Stimulated activated CD4-positive, alpha-beta T cell treated with anti-CD3 and anti-CD28 coated beads, Interleukin-1b, Interleukin-23, amount 100 ng/mL, for 4 hours (primary cell): Measurements from ENCODE around the gene ARRDC4.
"Not testable (repeated sequence)": the region's sequence is repeated elsewhere in the genome, so short reads cannot be mapped to it uniquely, and the experiment has no call there.

Experiments used
- DNase-seq, 2 donors: peaks; one replicate each; pipeline ENCODE4 v3.0.0-alpha.2; 2020; ENCODE audit warnings: low read depth in 2 of 2

The ARRDC4 gene

DNA sequence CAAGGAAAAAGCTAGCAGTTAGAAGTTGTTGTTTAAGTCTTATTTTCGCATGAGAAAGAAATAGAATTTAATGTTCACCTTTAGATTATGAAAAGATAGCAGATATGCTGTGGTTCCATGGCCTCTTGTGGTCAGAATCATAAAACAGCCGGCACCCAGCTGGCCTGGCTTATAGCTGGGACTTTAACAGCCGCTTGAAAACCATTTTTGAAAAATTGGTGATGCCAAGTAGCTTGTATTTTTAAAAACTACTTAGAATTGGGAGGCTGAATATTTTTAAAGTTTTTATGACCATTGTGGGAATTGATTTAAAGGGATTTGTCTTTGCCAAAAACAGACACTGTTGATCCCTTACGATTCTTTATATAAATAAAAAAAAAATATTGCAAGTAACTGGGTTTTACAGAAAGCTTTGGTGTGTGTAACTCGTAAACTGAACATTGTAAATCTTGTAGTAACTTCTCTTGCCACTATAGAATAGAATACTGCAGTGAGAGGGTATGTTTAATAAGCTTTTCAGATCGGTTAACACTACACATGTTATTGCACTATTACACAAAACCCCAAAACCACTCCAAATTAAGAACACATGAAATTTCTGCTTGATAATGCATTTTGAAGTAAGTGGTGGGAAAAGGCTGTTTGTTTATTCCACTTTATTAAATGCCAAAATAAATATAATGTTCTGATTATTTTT, 6.6 kb downstream of the ARRDC4 start:
- DNase-seq = no peak

GRCh38 chr15:97967881-97968280, 7.4 kb downstream of the ARRDC4 start:
- no peak for DNase-seq

DNA sequence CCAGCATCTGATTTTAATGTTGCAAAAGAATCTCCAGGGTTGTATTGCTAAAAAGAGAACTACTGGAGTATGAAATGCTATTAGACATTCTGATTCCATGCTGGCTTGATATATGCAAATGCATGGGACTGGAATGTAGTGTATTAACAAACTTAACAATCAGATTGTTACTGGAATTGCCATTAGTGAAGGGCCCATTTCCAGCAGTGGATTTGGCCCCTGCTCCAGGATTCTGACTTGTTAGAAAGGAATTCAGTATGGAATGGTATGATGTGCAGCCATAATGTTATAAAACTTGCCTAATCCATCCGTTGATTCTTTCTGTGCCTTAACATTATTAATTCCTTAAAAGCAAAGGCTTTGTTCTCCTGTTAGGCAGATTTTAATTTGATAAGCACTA, 7.9 kb downstream of the ARRDC4 start:
- no peak for DNase-seq

DNA sequence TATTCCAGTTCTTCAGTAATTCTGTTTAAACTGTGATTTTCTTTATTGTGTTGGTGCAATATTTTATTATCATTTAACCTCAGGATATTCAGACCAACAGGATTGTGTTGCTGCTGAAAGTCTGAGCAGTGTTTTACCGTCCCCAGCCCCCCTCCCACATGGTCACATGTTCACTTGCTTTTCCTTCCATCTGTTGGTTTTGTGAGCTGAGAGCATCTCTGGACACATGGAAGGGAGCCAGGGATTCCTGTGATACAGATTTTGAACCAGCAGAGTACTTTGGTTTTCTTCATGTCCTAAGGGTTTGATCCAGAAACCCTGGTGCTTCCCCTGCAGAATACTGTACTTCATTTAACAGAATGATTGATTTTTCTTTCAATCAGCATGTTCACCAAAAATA, 11.9 kb downstream of the ARRDC4 start:
- no peak for DNase-seq

DNA sequence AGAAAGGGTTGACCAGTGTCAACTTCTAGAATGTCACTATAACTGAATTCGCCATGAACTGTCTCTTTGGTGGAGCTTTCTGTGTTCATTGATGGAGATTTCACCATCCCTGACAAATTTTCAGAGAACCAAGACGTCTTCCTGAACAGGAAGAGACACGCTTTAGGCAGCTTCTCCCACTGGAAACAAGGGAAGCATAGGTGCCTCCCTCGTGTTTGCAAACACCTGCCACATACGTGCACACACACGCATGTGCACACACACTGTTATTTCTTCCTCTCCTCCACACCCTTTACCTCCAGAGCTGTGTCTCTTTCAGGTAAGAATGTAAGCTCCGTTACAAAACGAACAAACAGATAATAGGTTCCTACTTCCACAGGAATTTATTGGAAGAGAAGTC, 15.6 kb downstream of the ARRDC4 start:
- DNase-seq = no peak

GRCh38 chr15:97976766-97977503, 16.4 kb downstream of the ARRDC4 start:
- DNase-seq = no peak

- DNase-seq = no peak
These were observed 17.2 kb downstream of the ARRDC4 start for GRCh38 chr15:97977734-97978133.

DNA sequence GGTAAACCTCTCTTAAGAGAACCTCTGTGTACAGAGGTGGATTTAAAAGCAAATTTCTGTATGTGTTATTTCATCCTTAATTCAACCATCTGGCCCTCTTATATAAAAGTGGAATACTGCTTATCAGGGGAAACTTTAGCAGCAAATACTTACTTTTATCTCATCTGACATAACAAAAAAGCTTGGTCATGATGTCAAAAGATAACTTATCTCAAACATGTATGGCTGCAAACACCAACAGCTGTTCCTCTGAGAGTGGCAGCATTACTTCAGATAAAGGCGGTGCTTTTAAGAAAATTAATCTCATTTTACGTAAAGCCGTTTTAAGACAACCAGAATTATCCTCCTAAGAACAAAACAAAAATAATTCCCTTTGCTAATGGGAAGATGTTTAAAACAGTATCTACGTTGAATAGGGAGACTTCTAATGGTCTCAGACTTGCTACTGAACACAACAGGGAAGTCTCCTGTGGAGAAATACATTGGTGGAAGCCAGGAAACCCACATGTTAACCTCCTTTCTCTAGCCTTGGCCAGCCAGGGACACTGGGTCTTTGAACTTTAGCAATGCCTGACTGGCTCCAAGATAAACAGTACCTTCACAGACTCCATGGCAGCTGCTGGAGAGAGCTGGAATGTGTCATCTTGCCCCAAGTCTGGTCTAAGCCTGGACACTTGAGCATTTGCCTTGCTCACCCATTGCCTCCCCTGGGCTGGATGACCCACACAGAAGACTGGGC, 18.1 kb downstream of the ARRDC4 start:
- DNase-seq = no peak

DNA sequence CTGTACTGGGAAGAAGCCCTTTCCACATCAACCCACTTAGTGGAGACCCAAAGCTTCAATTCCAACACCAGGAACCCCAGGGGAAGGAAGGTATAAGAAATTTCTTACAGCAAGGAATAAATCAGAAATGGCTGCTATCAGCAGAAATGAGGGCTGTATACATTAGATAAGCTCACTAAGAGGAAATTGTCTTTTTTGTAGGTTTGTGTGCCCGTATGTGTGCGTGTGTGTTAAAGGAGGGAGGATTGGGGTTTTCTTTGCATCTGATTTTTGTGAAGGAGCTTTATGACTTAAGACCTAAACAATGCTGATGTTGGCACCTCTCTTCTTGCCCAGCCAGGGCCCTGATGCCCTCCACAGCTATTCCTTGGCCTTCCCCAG, 18.6 kb downstream of the ARRDC4 start:
- no peak for DNase-seq

- no peak for DNase-seq
These were observed 20.6 kb downstream of the ARRDC4 start for GRCh38 chr15:97981058-97981457.

DNA sequence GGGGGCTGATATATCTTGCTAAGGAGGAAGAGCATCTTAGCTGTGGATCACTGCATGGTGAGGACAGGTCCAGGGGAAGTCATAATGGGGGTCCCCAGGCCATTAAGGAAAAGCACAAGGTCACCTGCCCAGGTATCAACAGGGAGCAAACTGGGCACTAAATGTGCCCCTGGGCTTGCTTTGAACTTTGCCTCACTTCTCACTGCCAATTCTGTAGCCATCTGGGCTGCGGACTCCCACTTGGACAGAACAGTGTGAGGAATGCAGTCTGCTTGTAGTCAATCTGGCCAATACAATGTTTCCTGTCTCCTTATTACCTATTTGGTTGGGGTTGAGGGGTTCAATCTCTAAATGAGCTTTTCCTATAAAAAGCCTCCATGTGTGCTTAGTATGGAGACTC, 21.3 kb downstream of the ARRDC4 start:
- no peak for DNase-seq

DNA sequence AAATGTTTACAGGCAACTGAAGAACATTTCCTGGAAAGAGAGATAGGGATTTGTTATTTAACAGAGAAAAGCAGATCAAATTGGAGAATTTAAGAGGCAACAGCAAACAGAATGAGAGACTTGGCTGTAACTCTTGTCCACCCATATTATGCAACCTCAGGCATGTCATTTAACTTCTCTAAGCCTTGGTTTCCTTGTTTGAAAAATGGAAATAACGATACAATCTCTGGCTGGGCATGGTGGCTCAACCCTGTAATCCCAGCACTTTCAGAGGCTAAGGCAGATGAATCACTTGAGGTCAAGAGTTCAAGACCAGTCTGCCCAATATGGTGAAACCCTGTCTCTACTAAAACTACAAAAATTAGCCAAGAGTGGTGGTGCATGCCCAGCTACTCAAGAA, 23.7 kb downstream of the ARRDC4 start:
- no peak for DNase-seq

DNA sequence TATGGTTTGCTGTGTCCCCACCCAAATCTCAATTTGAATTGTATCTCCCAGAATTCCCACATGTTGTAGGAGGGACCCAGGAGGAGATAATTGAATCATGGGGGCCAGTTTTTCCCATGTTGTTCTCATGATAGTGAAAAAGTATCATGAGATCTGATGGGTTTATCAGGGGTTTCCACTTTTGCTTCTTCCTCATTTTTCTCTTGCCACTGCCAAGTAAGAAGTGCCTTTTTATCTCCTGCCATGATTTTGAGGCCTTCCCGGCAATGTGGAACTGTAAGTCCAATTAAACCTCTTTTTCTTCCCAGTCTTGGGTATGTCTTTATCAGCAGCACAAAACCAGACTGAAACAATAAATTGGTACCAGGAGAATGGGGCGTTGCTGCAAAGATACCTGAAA, 25.5 kb downstream of the ARRDC4 start:
- not testable (repeated sequence) for DNase-seq

GRCh38 chr15:97986781-97987180, 26.3 kb downstream of the ARRDC4 start:
- DNase-seq = no peak

- DNase-seq = no peak
These were observed 28.8 kb downstream of the ARRDC4 start for GRCh38 chr15:97989299-97989698.

GRCh38 chr15:97991972-97992541, 31.6 kb downstream of the ARRDC4 start:
- no peak for DNase-seq

GRCh38 chr15:97992823-97993222, 32.3 kb downstream of the ARRDC4 start:
- DNase-seq = no peak

DNA sequence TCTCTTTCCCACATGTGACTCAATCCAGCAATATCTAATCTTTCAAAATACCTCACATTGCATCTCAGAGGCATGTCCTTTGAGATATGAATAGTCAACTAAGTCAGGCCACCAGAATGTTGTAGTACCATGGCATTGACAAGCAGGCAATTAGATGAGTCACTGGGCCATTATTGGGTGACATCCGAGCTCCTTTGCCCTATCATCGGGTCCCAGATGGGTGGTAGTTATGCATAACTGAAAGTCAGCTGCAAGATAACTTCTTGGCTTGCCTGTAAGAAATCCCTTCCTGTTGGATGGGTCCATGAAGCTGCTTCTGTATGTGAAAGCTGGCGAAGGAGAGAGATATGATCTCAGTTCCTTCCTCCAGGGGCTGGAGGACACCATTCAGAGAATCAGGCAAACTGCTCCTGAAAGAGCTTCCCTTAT, 32.8 kb downstream of the ARRDC4 start:
- no peak for DNase-seq

DNA sequence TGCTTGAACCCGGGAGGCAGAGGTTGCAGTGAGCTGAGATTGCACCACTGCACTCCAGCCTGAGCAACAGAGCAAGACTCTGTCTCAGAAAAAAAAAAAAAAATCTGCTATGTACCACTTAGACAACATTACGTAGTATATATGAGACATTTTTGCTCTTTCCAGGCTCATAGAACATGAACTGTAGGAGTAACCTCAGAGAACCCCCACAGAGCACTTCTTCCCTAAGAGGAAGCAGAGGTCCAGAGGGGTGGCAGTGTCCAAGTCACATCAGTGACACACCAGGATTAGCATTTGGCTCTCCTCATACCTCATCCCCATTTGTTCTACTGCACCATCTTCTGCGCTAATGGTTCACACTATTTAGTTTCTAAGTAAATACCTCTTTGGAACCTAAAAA, 33.7 kb downstream of the ARRDC4 start:
- DNase-seq = no peak

- DNase-seq = no peak
These were observed 34.7 kb downstream of the ARRDC4 start for GRCh38 chr15:97995192-97995591.

DNA sequence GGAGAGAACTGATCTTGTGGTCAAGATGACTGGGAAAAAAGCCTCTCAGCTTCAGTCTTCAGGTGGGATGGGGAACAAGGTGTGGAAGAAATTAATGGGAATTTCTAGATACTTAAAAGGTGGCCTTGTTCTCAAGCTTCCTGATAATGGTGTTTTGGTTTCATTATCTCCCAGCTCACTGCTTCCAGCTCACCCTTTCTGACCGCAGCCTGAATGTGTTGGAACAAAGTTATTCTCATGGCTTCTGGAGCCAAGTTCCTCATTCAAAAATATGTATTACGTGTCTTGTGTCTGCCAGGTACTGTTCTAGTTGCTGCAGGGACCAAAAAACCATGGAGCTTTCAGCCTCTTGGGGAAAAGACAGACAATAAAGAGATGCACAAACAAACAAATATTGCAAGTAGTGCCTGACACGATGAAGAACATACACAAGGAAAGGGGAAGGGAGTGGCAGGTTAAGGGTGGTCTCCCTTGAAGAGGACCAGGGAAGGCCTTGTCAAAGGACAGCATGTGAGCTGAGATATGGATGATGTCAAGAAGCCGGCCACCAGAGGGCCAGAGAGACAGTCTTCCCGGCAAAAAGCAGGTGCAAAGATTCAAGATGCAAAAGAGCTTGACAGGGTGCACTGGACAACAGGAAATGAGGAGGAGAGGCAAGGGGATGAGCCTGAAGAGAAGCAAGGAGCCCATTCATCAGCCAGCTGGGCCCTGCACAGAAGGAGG, 35.5 kb downstream of the ARRDC4 start:
- no peak for DNase-seq
